CD4-positive, alpha-beta memory T cell (primary cell): ENCODE data around the gene TANGO6. TPM values are rescaled to one million over a fixed set of nuclear protein-coding genes. Genes with fewer than 3 reads are reported as not detected.
A peak's percentile ranks its signal among the peaks of the same experiment; 100 is the strongest.

Source experiments
- CTCF ChIA-PET: fragments of 350-600 bp; sonication (Branson Sonifier 250); formaldehyde crosslinking; loops from one replicate; lab custom pipeline; 2021; ENCODE audit warnings: inconsistent platforms; ENCODE audit not compliant: partially characterized antibody; lab: Charles Lee
- POLR2A ChIA-PET: fragments of 350-600 bp; sonication (Branson Sonifier 250); formaldehyde crosslinking; loops from one replicate; lab custom pipeline; 2021; ENCODE audit not compliant: partially characterized antibody; lab: Charles Lee
- DNase-seq, 5 donors: peaks; one replicate each; pipeline versions ENCODE4 v3.0.0 to v3.0.0-alpha.2; 2020 to 2022; ENCODE audit warnings: mixed read lengths in 1 of 5
- H3K27ac ChIP-seq: one replicate; pipeline ENCODE4 v1.7.0; 2013; ENCODE audit warnings: low read depth, low read length
- H3K27me3 ChIP-seq: 2 replicates; pipeline ENCODE4 v1.7.0; 2013; ENCODE audit warnings: mild to moderate bottlenecking, low read length, moderate library complexity; ENCODE audit not compliant: insufficient read depth
- H3K36me3 ChIP-seq: 2 replicates; pipeline ENCODE4 v1.7.0; 2013; ENCODE audit warnings: mild to moderate bottlenecking, low read length, moderate library complexity; ENCODE audit not compliant: insufficient read depth
- H3K4me1 ChIP-seq: 2 replicates; pipeline ENCODE4 v1.7.0; 2013; ENCODE audit warnings: mild to moderate bottlenecking, low read length, moderate library complexity; ENCODE audit not compliant: insufficient read depth
- H3K4me3 ChIP-seq, 2 donors: one replicate each; pipeline ENCODE4 v1.7.0; 2013; ENCODE audit warnings: low read length in 2 of 2, mild to moderate bottlenecking in 1 of 2
- H3K9me3 ChIP-seq, 2 donors: one replicate each; pipeline ENCODE4 v1.7.0; 2013; ENCODE audit warnings: low read length in 2 of 2, control low read depth in 1 of 2; ENCODE audit not compliant: control insufficient read depth in 1 of 2
- H3K27ac Mint-ChIP-seq, 7 donors: one replicate each; pipeline ENCODE4 v1.8.0; 2020 to 2021; ENCODE audit warnings: mixed read lengths in 7 of 7, mild to moderate bottlenecking in 6 of 7, inconsistent platforms in 3 of 7, moderate library complexity in 3 of 7
- H3K27me3 Mint-ChIP-seq, 2 donors: one replicate each; pipeline ENCODE4 v1.8.0; 2020 to 2021; ENCODE audit warnings: mixed read lengths in 2 of 2
- H3K36me3 Mint-ChIP-seq, 2 donors: one replicate each; pipeline ENCODE4 v1.8.0; 2020 to 2021; ENCODE audit warnings: mixed read lengths in 2 of 2, inconsistent platforms in 1 of 2, mild to moderate bottlenecking in 1 of 2
- H3K4me1 Mint-ChIP-seq, 4 donors: one replicate each; pipeline ENCODE4 v1.8.0; 2020 to 2021; ENCODE audit warnings: mixed read lengths in 4 of 4, mild to moderate bottlenecking in 1 of 4
- H3K4me3 Mint-ChIP-seq, 8 donors: one replicate each; pipeline ENCODE4 v1.8.0; 2020 to 2021; ENCODE audit warnings: mixed read lengths in 8 of 8, mild to moderate bottlenecking in 7 of 8, moderate library complexity in 6 of 8, inconsistent platforms in 3 of 8
- H3K9me3 Mint-ChIP-seq, 8 donors: one replicate each; pipeline ENCODE4 v1.8.0; 2020 to 2021; ENCODE audit warnings: mixed read lengths in 8 of 8, mild to moderate bottlenecking in 5 of 8, inconsistent platforms in 3 of 8, moderate library complexity in 1 of 8
- intact Hi-C: fragments of 100-400 bp; cut with micrococcal nuclease; formaldehyde crosslinking; loops from one replicate; pipeline ENCODE4 v1.15.1; 2023
- polyA plus RNA-seq, 2 donors: library from polyadenylated mRNA; unstranded; fragments of 300-500 nt; fragmentation: Illumina TruSeq; gene quantifications; one replicate each; pipeline ENCODE4 v1.2.3, GENCODE V29; 2021
- total RNA-seq, 2 experiments: library from RNA; stranded (reverse); gene quantifications; one replicate each; pipeline ENCODE4 v1.2.3, GENCODE V29; 2021

Gene TANGO6
- total and polyA plus RNA-seq, 4 experiments from 2014 or later: 12.2 to 38.1 (median 26.0) TPM

GRCh38 chr16:68927018-68927417 lies 83.7 kb downstream of the TANGO6 start:
- H3K9me3 ChIP-seq: no peaks in the 10 kb centered on the region
- Mint-ChIP-seq H3K4me1 (peaks cover 0 to 5% (median under 1%) of the 10 kb centered on the region in 4 donors), H3K36me3 (peaks cover 49 to 65% of the 10 kb centered on the region in 2 donors), H3K27me3 (no peaks in the 10 kb centered on the region), H3K4me3 (no peak overlapping the region), H3K9me3 (no peaks in the 10 kb centered on the region), H3K27ac (peak overlapping the region in 1 of 7 donors; percentile 51)
- POLR2A ChIA-PET: no interaction called here
- no peaks in the 10 kb centered on the region for H3K27me3 ChIP-seq
- no peaks in the 10 kb centered on the region for H3K4me1 ChIP-seq
- intact Hi-C loops: no loop called here
- no peak for DNase-seq
- peaks cover 23% of the 10 kb centered on the region for H3K36me3 ChIP-seq
- CTCF ChIA-PET: no interaction called here
- H3K27ac ChIP-seq: no peak overlapping the region
- H3K4me3 ChIP-seq: no peak overlapping the region

- peaks cover 23% of the 10 kb centered on the region for H3K36me3 ChIP-seq
- Mint-ChIP-seq H3K4me3 (no peak overlapping the region), H3K27me3 (no peaks in the 10 kb centered on the region), H3K4me1 (no peaks in the 10 kb centered on the region), H3K9me3 (no peaks in the 10 kb centered on the region), H3K27ac (no peak overlapping the region), H3K36me3 (peaks cover 65 to 70% of the 10 kb centered on the region in 2 donors)
- no peak overlapping the region for H3K4me3 ChIP-seq
- intact Hi-C loops: no loop called here
- CTCF ChIA-PET: no interaction called here
- H3K27me3 ChIP-seq: no peaks in the 10 kb centered on the region
- H3K4me1 ChIP-seq: no peaks in the 10 kb centered on the region
- no peaks in the 10 kb centered on the region for H3K9me3 ChIP-seq
- DNase-seq: no peak
- POLR2A ChIA-PET: no interaction called here
- no peak overlapping the region for H3K27ac ChIP-seq
These were observed 87.9 kb downstream of the TANGO6 start for GRCh38 chr16:68931196-68931595.

- no peak for DNase-seq
- peaks cover 16% of the 10 kb centered on the region for H3K36me3 ChIP-seq
- POLR2A ChIA-PET: no interaction called here
- H3K27ac ChIP-seq: no peak overlapping the region
- no peaks in the 10 kb centered on the region for H3K4me1 Mint-ChIP-seq
- intact Hi-C loops: no loop called here
- no peaks in the 10 kb centered on the region for H3K27me3 ChIP-seq
- no peaks in the 10 kb centered on the region for H3K9me3 Mint-ChIP-seq
- no peak overlapping the region for H3K27ac Mint-ChIP-seq
- H3K36me3 Mint-ChIP-seq: peaks cover 51 to 66% of the 10 kb centered on the region in 2 donors
- no peaks in the 10 kb centered on the region for H3K9me3 ChIP-seq
- no peak overlapping the region for H3K4me3 ChIP-seq
- H3K4me1 ChIP-seq: no peaks in the 10 kb centered on the region
- H3K4me3 Mint-ChIP-seq: no peak overlapping the region
- H3K27me3 Mint-ChIP-seq: no peaks in the 10 kb centered on the region
- CTCF ChIA-PET: interaction anchor here (0.5 to 0.8 kb wide), 2 partner anchors 141 to 664 kb away, joined by 3 read pairs; no protein-coding TSS in a partner anchor
These were observed 91.1 kb downstream of the TANGO6 start for GRCh38 chr16:68934402-68934801.

GRCh38 chr16:68935008-68935407 lies 91.7 kb downstream of the TANGO6 start:
- intact Hi-C loops: no loop called here
- CTCF ChIA-PET: interaction anchor here (0.8 kb wide), 1 partner anchor 140 kb away, joined by 3 read pairs; no protein-coding TSS in a partner anchor
- H3K27me3 Mint-ChIP-seq: no peaks in the 10 kb centered on the region

GRCh38 chr16:68936736-68937631 lies 93.7 kb downstream of the TANGO6 start:
- no peaks in the 10 kb centered on the region for H3K27me3 Mint-ChIP-seq
- no peaks in the 10 kb centered on the region for H3K36me3 ChIP-seq
- H3K27me3 ChIP-seq: no peaks in the 10 kb centered on the region
- H3K36me3 Mint-ChIP-seq: peaks cover 36 to 51% of the 10 kb centered on the region in 2 donors
- no peaks in the 10 kb centered on the region for H3K9me3 ChIP-seq
- intact Hi-C loops: no loop called here
- ChIA-PET CTCF (no interaction called here), POLR2A (no interaction called here)
- no peaks in the 10 kb centered on the region for H3K4me1 ChIP-seq
- H3K9me3 Mint-ChIP-seq: no peaks in the 10 kb centered on the region
- no peaks in the 10 kb centered on the region for H3K4me1 Mint-ChIP-seq
- H3K4me3 ChIP-seq: no peak overlapping the region
- DNase-seq: no peak
- no peak overlapping the region for H3K27ac ChIP-seq
- no peak overlapping the region for H3K4me3 Mint-ChIP-seq
- H3K27ac Mint-ChIP-seq: no peak overlapping the region

More at GRCh38 chr16:68935008-68935407, 91.7 kb downstream of the TANGO6 start:
- no peaks in the 10 kb centered on the region for H3K4me1 Mint-ChIP-seq
- Histone ChIP-seq H3K4me3 (no peak overlapping the region), H3K36me3 (peaks cover 11% of the 10 kb centered on the region), H3K27me3 (no peaks in the 10 kb centered on the region), H3K27ac (no peak overlapping the region), H3K9me3 (no peaks in the 10 kb centered on the region), H3K4me1 (no peaks in the 10 kb centered on the region)
- H3K36me3 Mint-ChIP-seq: peaks cover 45 to 61% of the 10 kb centered on the region in 2 donors
- POLR2A ChIA-PET: no interaction called here
- DNase-seq: no peak
- H3K4me3 Mint-ChIP-seq: no peak overlapping the region
- H3K9me3 Mint-ChIP-seq: no peaks in the 10 kb centered on the region
- H3K27ac Mint-ChIP-seq: peak overlapping the region in 1 of 7 donors; percentile 42

GRCh38 chr16:68939692-68940320 lies 96.5 kb downstream of the TANGO6 start:
- intact Hi-C loops: no loop called here
- Mint-ChIP-seq H3K4me1 (no peaks in the 10 kb centered on the region), H3K27ac (peak overlapping the region in 1 of 7 donors; percentile 58), H3K9me3 (peaks cover 0 to 17% (median 12%) of the 10 kb centered on the region in 8 donors), H3K4me3 (peak overlapping the region in 1 of 8 donors; percentile 66), H3K36me3 (peaks cover 36 to 51% of the 10 kb centered on the region in 2 donors), H3K27me3 (no peaks in the 10 kb centered on the region)
- Histone ChIP-seq H3K27me3 (no peaks in the 10 kb centered on the region), H3K27ac (no peak overlapping the region), H3K9me3 (no peaks in the 10 kb centered on the region), H3K36me3 (no peaks in the 10 kb centered on the region), H3K4me3 (no peak overlapping the region), H3K4me1 (no peaks in the 10 kb centered on the region)
- ChIA-PET CTCF (no interaction called here), POLR2A (no interaction called here)
- no peak for DNase-seq

- Histone ChIP-seq H3K27me3 (no peaks in the 10 kb centered on the region), H3K9me3 (no peaks in the 10 kb centered on the region), H3K4me3 (no peak overlapping the region), H3K36me3 (no peaks in the 10 kb centered on the region), H3K4me1 (no peaks in the 10 kb centered on the region), H3K27ac (no peak overlapping the region)
- H3K27me3 Mint-ChIP-seq: no peaks in the 10 kb centered on the region
- ChIA-PET POLR2A (no interaction called here), CTCF (no interaction called here)
- intact Hi-C loops: no loop called here
- no peak overlapping the region for H3K27ac Mint-ChIP-seq
- H3K9me3 Mint-ChIP-seq: peaks cover 0 to 17% (median 13%) of the 10 kb centered on the region in 8 donors
- peaks cover 31 to 52% of the 10 kb centered on the region in 2 donors for H3K36me3 Mint-ChIP-seq
- H3K4me3 Mint-ChIP-seq: no peak overlapping the region
- no peak for DNase-seq
- H3K4me1 Mint-ChIP-seq: no peaks in the 10 kb centered on the region
These were observed 97.5 kb downstream of the TANGO6 start for GRCh38 chr16:68940816-68941215.
